GM12878 (cell line): ENCODE measurements around the gene NDUFA11. TPM values are rescaled to one million over a fixed set of nuclear protein-coding genes. Genes with fewer than 3 reads are reported as not detected.

Source experiments
- ATAC-seq: fragments of 200-7000 bp; cut with Tn5 transposase; 3 replicates; pipeline ENCODE4 v1.9.1; 2020; ENCODE audit warnings: mild to moderate bottlenecking, moderate library complexity
- BruUV-seq: library from RNA; stranded (reverse); fragments of 400-500 nt; replicated peaks from 2 replicates; lab custom pipeline; 2021; lab: Mats Ljungman, UMichigan
- CTCF ChIA-PET: fragments of 300-600 bp; sonication (Branson Sonifier 250); formaldehyde crosslinking; extraction: SDS; loops from one replicate; lab custom pipeline; 2021; ENCODE audit warnings: inconsistent platforms; lab: Yijun Ruan, JAX
- POLR2A ChIA-PET: fragments of 350-600 bp; formaldehyde crosslinking; extraction: SDS; loops from one replicate; lab custom pipeline; 2021; ENCODE audit warnings: inconsistent platforms; lab: Charles Lee
- RAD21 ChIA-PET: fragments of 300-600 bp; sonication (Branson Sonifier 250); formaldehyde crosslinking; loops from one replicate; lab custom pipeline; 2023; ENCODE audit warnings: antibody characterized with exemption; ENCODE audit not compliant: unreplicated experiment; lab: Charles Lee
- SMC1A ChIA-PET: fragments of 300-600 bp; sonication (Branson Sonifier 250); formaldehyde crosslinking; loops from one replicate; lab custom pipeline; 2023; ENCODE audit not compliant: unreplicated experiment, uncharacterized antibody; lab: Charles Lee
- DNase-seq: peaks from one replicate; pipeline ENCODE4 v3.0.0-alpha.2; 2011; ENCODE audit warnings: low read depth, low spot score
- FAIRE-seq: peaks from 3 replicates; lab custom pipeline; 2011; peaks lifted over from hg19 to GRCh38; lab: Jason Lieb, UNC
- H2AFZ ChIP-seq: 2 replicates; pipeline ENCODE4 v1.6.0; 2011; ENCODE audit warnings: low read depth, low read length, control low read depth; ENCODE audit not compliant: control insufficient read depth
- H3K27ac ChIP-seq: 2 replicates; pipeline ENCODE4 v1.5.1; 2011; ENCODE audit warnings: control low read depth; ENCODE audit not compliant: control insufficient read depth, insufficient read depth
- H3K27me3 ChIP-seq, 2 experiments: replicated peaks in 1 of 2; 2 replicates each; pipeline versions ENCODE4 v1.6.0 to v1.6.1; 2011; ENCODE audit warnings: low read length in 1 of 2; ENCODE audit not compliant: control insufficient read depth in 2 of 2, insufficient read depth in 2 of 2
- H3K36me3 ChIP-seq, 2 experiments: 2 replicates each; pipeline ENCODE4 v1.5.1; 2011; ENCODE audit warnings: low read length in 1 of 2; ENCODE audit not compliant: control insufficient read depth in 2 of 2, insufficient read depth in 2 of 2
- H3K4me1 ChIP-seq: 2 replicates; pipeline ENCODE4 v1.6.1; 2011; ENCODE audit warnings: mild to moderate bottlenecking, low read length, moderate library complexity, mixed read lengths; ENCODE audit not compliant: control insufficient read depth, insufficient read depth
- H3K4me2 ChIP-seq: 2 replicates; pipeline ENCODE4 v1.6.0; 2011; ENCODE audit warnings: control low read depth; ENCODE audit not compliant: control insufficient read depth, insufficient read depth
- H3K4me3 ChIP-seq: fragments of 200-600 bp; sonication (generic); 2 replicates; pipeline ENCODE4 v1.5.1; 2016
- H3K79me2 ChIP-seq: 2 replicates; pipeline ENCODE4 v1.6.0; 2011; ENCODE audit warnings: low read length; ENCODE audit not compliant: control insufficient read depth, insufficient read depth
- H3K9ac ChIP-seq: 2 replicates; pipeline ENCODE4 v1.8.0; 2011; ENCODE audit warnings: low read length, control low read depth, mixed read lengths; ENCODE audit not compliant: control insufficient read depth, insufficient read depth
- H3K9me3 ChIP-seq: replicated peaks from 3 replicates; pipeline ENCODE4 v1.5.1; 2011; ENCODE audit warnings: mild to moderate bottlenecking, low read length; ENCODE audit not compliant: control insufficient read depth, insufficient read depth
- H4K20me1 ChIP-seq: 2 replicates; pipeline ENCODE4 v1.6.0; 2011; ENCODE audit not compliant: control insufficient read depth, insufficient read depth
- BCL3 ChIP-seq: IDR thresholded peaks from 2 replicates; pipeline ENCODE4 v1.6.1; 2011; ENCODE audit warnings: borderline replicate concordance, low read depth, mild to moderate bottlenecking, moderate library complexity, low read length; ENCODE audit not compliant: insufficient read depth, poor library complexity, severe bottlenecking
- CUX1 ChIP-seq: IDR thresholded peaks from 2 replicates; pipeline ENCODE4 v1.6.1; 2012; ENCODE audit warnings: improper control_type of control experiment, low read depth, low read length; ENCODE audit not compliant: insufficient replicate concordance
- GATAD2B ChIP-seq: fragments of 450-650 bp; conservative IDR thresholded peaks from 2 replicates; pipeline ENCODE4 v1.6.1; 2017; ENCODE audit warnings: low read depth, mild to moderate bottlenecking, moderate library complexity
- HDAC6 ChIP-seq: fragments of 200-600 bp; sonication (generic); IDR thresholded peaks from one replicate; pipeline ENCODE4 v1.8.0; 2017; ENCODE audit warnings: antibody characterized with exemption; ENCODE audit not compliant: unreplicated experiment
- SIX5 ChIP-seq: IDR thresholded peaks from 2 replicates; pipeline ENCODE4 v1.6.1; 2011; ENCODE audit warnings: mild to moderate bottlenecking, low read depth, low read length, moderate library complexity; ENCODE audit not compliant: severe bottlenecking
- SMAD1 ChIP-seq: fragments of 450-650 bp; IDR thresholded peaks from 2 replicates; pipeline ENCODE4 v1.6.1; 2018; ENCODE audit warnings: mild to moderate bottlenecking, low read depth; ENCODE audit not compliant: partially characterized antibody
- SUPT20H ChIP-seq: IDR thresholded peaks from 2 replicates; pipeline ENCODE4 v1.6.1; 2011; ENCODE audit warnings: low read depth, mild to moderate bottlenecking, low read length, moderate library complexity, borderline replicate concordance; ENCODE audit not compliant: control insufficient read depth
- TCF12 ChIP-seq: IDR thresholded peaks from 2 replicates; pipeline ENCODE4 v1.6.1; 2011; ENCODE audit warnings: low read depth, mild to moderate bottlenecking, low read length
- TCF7 ChIP-seq: IDR thresholded peaks from 2 replicates; pipeline ENCODE4 v1.6.1; 2014; ENCODE audit warnings: antibody characterized with exemption, borderline replicate concordance
- ZBED1 ChIP-seq: IDR thresholded peaks from 2 replicates; pipeline ENCODE4 v1.6.1; 2016; ENCODE audit warnings: borderline replicate concordance
- WGBS: methylation state at CpG from one replicate; pipeline ENCODE4 v1.1.6; 2016; ENCODE audit warnings: low lambda C conversion rate; ENCODE audit not compliant: insufficient replicate concordance, insufficient coverage; ENCODE audit errors: missing lambda C conversion rate; 5-methylcytosine and 5-hydroxymethylcytosine counted together
- in situ Hi-C: fragments of 300-500 bp; cut with MboI; formaldehyde crosslinking; loops from 9 replicates; pipeline ENCODE4 v1.14.3; 2018; ENCODE audit warnings: mixed read lengths
- intact Hi-C: fragments of 100-400 bp; cut with micrococcal nuclease; formaldehyde crosslinking; loops from one replicate; pipeline ENCODE4 v1.14.2; 2022; ENCODE audit not compliant: unreplicated experiment
- polyA plus RNA-seq, 11 experiments: library from polyadenylated mRNA; depleted of rRNA in 4 of 11; unstranded in 6 of 11; stranded (reverse) in 5 of 11; fragments of >200 nt; fragmentation: Nextera tagmentation in 4 of 11; fragmentation: Illumina TruSeq in 1 of 11; extraction: Ambion mirVana in 4 of 11; extraction: Trizol in 1 of 11; gene quantifications; 1 replicate in 1 of 11; 2 replicates in 10 of 11; pipeline versions ENCODE4 v1.2.1 to v1.2.3, GENCODE V29; 2011 to 2016; ENCODE audit warnings: inconsistent platforms in 2 of 11, missing spikeins in 2 of 11, low read depth in 1 of 11
- total RNA-seq, 4 experiments: library from RNA; depleted of rRNA in 3 of 4; stranded (reverse); fragments of >200 nt in 3 of 4; fragmentation: Illumina TruSeq in 1 of 4; extraction: Trizol in 1 of 4; gene quantifications; 2 replicates each; pipeline versions ENCODE4 v1.2.1 to v1.2.3, GENCODE V29; 2013 to 2021

Gene NDUFA11
- total and polyA plus RNA-seq, 10 of the 15 experiments (the other 5 are each of a cell fraction or from before 2014, with no cell fraction given) = 108 to 600 (median 289) TPM

GRCh38 chr19:5880604-5881078, 22.9 kb downstream of the NDUFA11 start (continued):
- no peak for TF ChIP-seq CUX1

- H3K4me1 ChIP-seq = no peaks in the 10 kb centered on the region
- 24% methylated on average over 6 of the region's 6 CpGs for WGBS
- H3K27me3 ChIP-seq = no peaks in the 10 kb centered on the region
- ChIA-PET RAD21 (no interaction called here), CTCF (no interaction called here), SMC1A (no interaction called here), POLR2A (no interaction called here)
- no peaks in the 10 kb centered on the region for H4K20me1 ChIP-seq
- H3K4me3 ChIP-seq = no peak overlapping the region
- TF ChIP-seq SIX5 = no peak
- no peak for TF ChIP-seq SUPT20H
- no peak for TF ChIP-seq GATAD2B
- TF ChIP-seq BCL3 = no peak
- no peak for TF ChIP-seq ZBED1
- no peak for TF ChIP-seq SMAD1
- no peak for TF ChIP-seq TCF12
- no peak for TF ChIP-seq TCF7
- no peak for TF ChIP-seq HDAC6
- FAIRE-seq = no peak
- in situ Hi-C loops = no loop called here
- intact Hi-C loops = no loop called here
- H3K9me3 ChIP-seq = no peaks in the 10 kb centered on the region
- H3K36me3 ChIP-seq = no peaks in the 10 kb centered on the region
- BruUV-seq = no TSS peak
- no peak overlapping the region for H2AFZ ChIP-seq
- H3K79me2 ChIP-seq = no peaks in the 10 kb centered on the region
- no peak overlapping the region for H3K27ac ChIP-seq
- DNase-seq = no peak
- no peak for ATAC-seq
- H3K4me2 ChIP-seq = no peak overlapping the region
- no peak overlapping the region for H3K9ac ChIP-seq
Measured at GRCh38 chr19:5880196-5880595, 23.4 kb downstream of the NDUFA11 start.
